ENCODE results near the gene ZYX.

The ZYX gene, protein sequence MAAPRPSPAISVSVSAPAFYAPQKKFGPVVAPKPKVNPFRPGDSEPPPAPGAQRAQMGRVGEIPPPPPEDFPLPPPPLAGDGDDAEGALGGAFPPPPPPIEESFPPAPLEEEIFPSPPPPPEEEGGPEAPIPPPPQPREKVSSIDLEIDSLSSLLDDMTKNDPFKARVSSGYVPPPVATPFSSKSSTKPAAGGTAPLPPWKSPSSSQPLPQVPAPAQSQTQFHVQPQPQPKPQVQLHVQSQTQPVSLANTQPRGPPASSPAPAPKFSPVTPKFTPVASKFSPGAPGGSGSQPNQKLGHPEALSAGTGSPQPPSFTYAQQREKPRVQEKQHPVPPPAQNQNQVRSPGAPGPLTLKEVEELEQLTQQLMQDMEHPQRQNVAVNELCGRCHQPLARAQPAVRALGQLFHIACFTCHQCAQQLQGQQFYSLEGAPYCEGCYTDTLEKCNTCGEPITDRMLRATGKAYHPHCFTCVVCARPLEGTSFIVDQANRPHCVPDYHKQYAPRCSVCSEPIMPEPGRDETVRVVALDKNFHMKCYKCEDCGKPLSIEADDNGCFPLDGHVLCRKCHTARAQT

DNA sequence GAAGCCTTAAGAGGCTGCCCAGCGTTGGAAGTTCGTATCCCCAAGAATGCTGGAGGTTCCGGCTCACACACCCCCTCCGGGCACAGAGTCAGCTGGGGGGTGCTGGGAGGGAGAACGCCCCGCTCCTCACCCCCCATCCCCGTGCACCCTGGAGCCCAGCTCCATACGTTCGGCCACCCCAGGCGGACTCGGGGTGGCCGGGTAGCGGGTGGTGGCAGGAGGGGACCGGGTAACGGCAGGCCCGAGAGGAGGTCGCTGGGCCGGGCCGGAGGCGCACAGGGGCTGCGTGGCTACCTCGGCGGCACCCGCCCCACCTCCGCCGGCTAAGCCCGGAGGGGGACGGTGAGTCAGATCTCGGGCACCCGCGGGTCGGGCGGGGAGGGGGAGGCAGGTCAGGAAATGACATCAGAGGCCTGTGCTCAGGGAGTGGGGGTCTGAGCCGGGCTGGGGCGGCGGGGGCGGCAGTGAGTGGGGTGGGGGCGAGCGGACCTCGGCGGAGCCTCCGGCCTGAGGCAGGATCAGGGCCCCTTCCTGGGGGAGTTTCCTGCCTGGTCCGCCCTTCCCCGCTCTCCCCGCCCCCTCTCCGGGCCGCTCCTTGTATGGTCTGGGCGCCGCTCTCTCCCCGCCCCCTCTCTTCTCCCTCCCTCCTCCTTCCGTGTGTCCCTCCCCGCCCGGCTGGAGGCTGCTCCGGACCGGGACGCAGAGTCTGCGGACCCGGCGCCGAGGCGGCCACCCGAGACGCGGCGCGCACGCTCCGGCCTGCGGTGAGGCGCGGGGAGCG is at the start of gene ZYX:
TSS of gene ZYX (plus strand) at position 700 of the 781 bp plus-strand sequence. CDS start 227 bp downstream, outside the sequence.
- Histone ChIP-seq H3K27ac (ENCODE audit: low read length) (peak within 1 kb of the TSS; percentile 99), H3K4me1 (ENCODE audit: control insufficient read depth, insufficient read depth, low read length) (peaks cover 53% of the 10 kb centered on the region), H3K9ac (ENCODE audit: low read length in 2 of 2) (peak within 1 kb of the TSS; percentile 96 to 98)

DNA sequence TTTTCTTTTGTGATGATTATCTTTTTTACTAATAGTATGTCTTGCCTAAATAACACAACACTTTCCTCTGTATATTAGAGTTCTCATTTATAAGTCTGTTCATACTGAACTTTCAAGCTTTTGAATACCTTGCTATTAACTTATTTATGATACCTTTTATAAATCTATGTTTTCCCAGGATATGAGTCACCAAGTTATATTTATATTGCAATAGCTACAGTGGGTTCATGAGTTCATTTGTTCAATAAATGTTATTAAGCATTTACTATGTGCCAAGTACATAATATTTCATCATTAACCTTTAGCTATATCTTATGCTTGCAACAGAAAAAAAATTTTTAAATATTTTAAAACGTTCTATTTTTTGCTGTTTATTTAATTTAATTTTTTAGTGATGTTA is 46.9 kb upstream of the ZYX start:
- H3K9ac ChIP-seq (ENCODE audit: low read length in 2 of 2) = no peak overlapping the region
- no peaks in the 10 kb centered on the region for H3K9me3 ChIP-seq (ENCODE audit: control insufficient read depth in 2 of 2, low read length in 2 of 2)
- H3K27ac ChIP-seq (ENCODE audit: low read length) = no peak overlapping the region
- H3K36me3 ChIP-seq (ENCODE audit: control insufficient read depth in 2 of 2, insufficient read depth in 2 of 2, low read length in 2 of 2) = no peaks in the 10 kb centered on the region
- no peaks in the 10 kb centered on the region for H3K4me1 ChIP-seq (ENCODE audit: control insufficient read depth, insufficient read depth, low read length)
- H3K4me3 ChIP-seq (ENCODE audit: low read length in 2 of 2) = no peak overlapping the region
- H3K27me3 ChIP-seq (ENCODE audit: control insufficient read depth in 1 of 2, insufficient read depth in 2 of 2, low read length in 2 of 2) = peaks cover 3 to 4% of the 10 kb centered on the region in 2 donors

More for the DNA sequence above, at the start of gene ZYX:
- Histone ChIP-seq H3K27me3 (ENCODE audit: control insufficient read depth in 1 of 2, insufficient read depth in 2 of 2, low read length in 2 of 2) (no peaks in the 10 kb centered on the region), H3K9me3 (ENCODE audit: control insufficient read depth in 2 of 2, low read length in 2 of 2) (no peaks in the 10 kb centered on the region), H3K36me3 (ENCODE audit: control insufficient read depth in 2 of 2, insufficient read depth in 2 of 2, low read length in 2 of 2) (peaks cover 2 to 4% of the 10 kb centered on the region in 2 donors), H3K4me3 (ENCODE audit: low read length in 2 of 2) (peak within 1 kb of the TSS; percentile 88 to 89)

GRCh38 chr7:143337216-143337615 is 43.9 kb upstream of the ZYX start:
- Histone ChIP-seq H3K27ac (ENCODE audit: low read length) (no peak overlapping the region), H3K27me3 (ENCODE audit: control insufficient read depth in 1 of 2, insufficient read depth in 2 of 2, low read length in 2 of 2) (peaks cover 4 to 6% of the 10 kb centered on the region in 2 donors), H3K4me3 (ENCODE audit: low read length in 2 of 2) (no peak overlapping the region), H3K4me1 (ENCODE audit: control insufficient read depth, insufficient read depth, low read length) (no peaks in the 10 kb centered on the region), H3K36me3 (ENCODE audit: control insufficient read depth in 2 of 2, insufficient read depth in 2 of 2, low read length in 2 of 2) (no peaks in the 10 kb centered on the region), H3K9me3 (ENCODE audit: control insufficient read depth in 2 of 2, low read length in 2 of 2) (no peaks in the 10 kb centered on the region), H3K9ac (ENCODE audit: low read length in 2 of 2) (no peak overlapping the region)

- peaks cover 4% of the 10 kb centered on the region for H3K4me1 ChIP-seq (ENCODE audit: control insufficient read depth, insufficient read depth, low read length)
- H3K27ac ChIP-seq (ENCODE audit: low read length) = no peak overlapping the region
- H3K9ac ChIP-seq (ENCODE audit: low read length in 2 of 2) = no peak overlapping the region
- H3K9me3 ChIP-seq (ENCODE audit: control insufficient read depth in 2 of 2, low read length in 2 of 2) = no peaks in the 10 kb centered on the region
- no peaks in the 10 kb centered on the region for H3K36me3 ChIP-seq (ENCODE audit: control insufficient read depth in 2 of 2, insufficient read depth in 2 of 2, low read length in 2 of 2)
- peaks cover 15 to 19% of the 10 kb centered on the region in 2 donors for H3K27me3 ChIP-seq (ENCODE audit: control insufficient read depth in 1 of 2, insufficient read depth in 2 of 2, low read length in 2 of 2)
- H3K4me3 ChIP-seq (ENCODE audit: low read length in 2 of 2) = no peak overlapping the region
Observed at GRCh38 chr7:143341842-143342241, 39.3 kb upstream of the ZYX start.

DNA sequence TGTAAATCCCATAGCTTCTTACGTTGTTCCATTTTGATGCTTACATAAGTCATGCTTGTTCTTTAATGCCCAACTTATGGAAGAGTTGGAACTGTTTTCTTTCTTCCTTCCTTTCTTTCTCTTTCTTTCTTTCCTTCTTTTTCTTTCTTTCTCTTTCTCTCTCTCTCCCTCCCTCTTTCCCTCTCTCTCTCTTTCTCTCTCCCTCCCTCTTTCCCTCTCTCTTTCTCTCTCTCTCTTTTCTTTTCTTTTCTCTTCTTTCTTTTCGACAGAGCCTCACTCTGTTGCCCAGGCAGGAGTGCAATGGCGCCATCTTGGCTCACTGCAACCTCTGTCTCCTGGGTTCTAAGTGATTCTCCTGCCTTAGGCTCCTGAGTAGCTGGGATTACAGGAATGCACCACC is 37.5 kb upstream of the ZYX start:
- no peak overlapping the region for H3K4me3 ChIP-seq (ENCODE audit: low read length in 2 of 2)
- no peaks in the 10 kb centered on the region for H3K36me3 ChIP-seq (ENCODE audit: control insufficient read depth in 2 of 2, insufficient read depth in 2 of 2, low read length in 2 of 2)
- no peak overlapping the region for H3K27ac ChIP-seq (ENCODE audit: low read length)
- peaks cover 4% of the 10 kb centered on the region for H3K4me1 ChIP-seq (ENCODE audit: control insufficient read depth, insufficient read depth, low read length)
- H3K9me3 ChIP-seq (ENCODE audit: control insufficient read depth in 2 of 2, low read length in 2 of 2) = no peaks in the 10 kb centered on the region
- no peak overlapping the region for H3K9ac ChIP-seq (ENCODE audit: low read length in 2 of 2)
- peaks cover 13 to 19% of the 10 kb centered on the region in 2 donors for H3K27me3 ChIP-seq (ENCODE audit: control insufficient read depth in 1 of 2, insufficient read depth in 2 of 2, low read length in 2 of 2)

DNA sequence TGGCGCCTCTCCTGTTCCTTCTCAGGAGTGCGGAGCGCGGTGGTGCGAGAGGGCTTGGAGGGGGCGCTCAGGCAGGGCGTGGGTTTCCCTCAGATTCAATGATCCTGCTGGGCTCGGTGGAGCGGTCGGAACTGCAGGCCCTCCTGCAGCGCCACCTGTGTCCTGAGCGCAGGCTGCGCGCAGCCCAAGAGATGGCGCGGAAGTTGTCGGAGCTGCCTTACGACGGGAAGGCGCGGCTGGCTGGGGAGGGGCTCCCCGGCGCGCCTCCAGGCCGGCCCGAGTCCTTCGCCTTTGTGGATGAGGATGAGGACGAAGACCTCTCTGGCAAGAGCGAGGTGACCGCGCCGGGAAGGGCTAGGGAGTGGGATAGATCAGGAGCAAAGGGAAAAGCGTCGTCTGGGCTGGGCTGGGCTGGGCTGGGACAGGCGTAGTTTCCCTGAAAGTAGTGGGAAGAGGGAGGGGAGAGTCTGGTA is 35.7 kb upstream of the ZYX start:
- H3K9ac ChIP-seq (ENCODE audit: low read length in 2 of 2) = no peak overlapping the region
- H3K4me1 ChIP-seq (ENCODE audit: control insufficient read depth, insufficient read depth, low read length) = peaks cover 4% of the 10 kb centered on the region
- H3K36me3 ChIP-seq (ENCODE audit: control insufficient read depth in 2 of 2, insufficient read depth in 2 of 2, low read length in 2 of 2) = no peaks in the 10 kb centered on the region
- peaks cover 12 to 15% of the 10 kb centered on the region in 2 donors for H3K27me3 ChIP-seq (ENCODE audit: control insufficient read depth in 1 of 2, insufficient read depth in 2 of 2, low read length in 2 of 2)
- H3K9me3 ChIP-seq (ENCODE audit: control insufficient read depth in 2 of 2, low read length in 2 of 2) = no peaks in the 10 kb centered on the region
- no peak overlapping the region for H3K27ac ChIP-seq (ENCODE audit: low read length)
- peak overlapping the region in 1 of 2 donors; percentile 22 for H3K4me3 ChIP-seq (ENCODE audit: low read length in 2 of 2)

DNA sequence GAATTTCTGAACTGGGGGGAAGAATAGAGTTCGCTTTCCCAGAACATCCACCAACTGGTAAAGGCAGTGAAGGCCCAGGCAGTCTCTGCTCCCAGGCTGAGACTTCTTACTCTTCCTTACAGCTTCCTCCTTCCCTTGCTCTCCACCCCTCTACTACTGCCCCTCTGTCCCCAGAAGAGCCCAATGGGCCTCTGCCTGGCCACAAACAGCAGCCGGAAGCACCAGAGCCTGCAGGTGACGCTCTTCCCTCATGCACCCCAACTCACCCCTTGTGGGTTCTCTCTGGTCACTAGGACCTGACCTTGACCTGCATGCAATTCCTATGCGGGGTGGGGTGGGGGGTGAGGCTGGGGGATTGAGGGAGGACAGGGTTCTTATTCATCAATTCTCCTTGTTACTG is 35.1 kb upstream of the ZYX start:
- Histone ChIP-seq H3K4me3 (ENCODE audit: low read length in 2 of 2) (no peak overlapping the region), H3K9ac (ENCODE audit: low read length in 2 of 2) (no peak overlapping the region), H3K27ac (ENCODE audit: low read length) (no peak overlapping the region), H3K27me3 (ENCODE audit: control insufficient read depth in 1 of 2, insufficient read depth in 2 of 2, low read length in 2 of 2) (peaks cover 12 to 15% of the 10 kb centered on the region in 2 donors), H3K9me3 (ENCODE audit: control insufficient read depth in 2 of 2, low read length in 2 of 2) (no peaks in the 10 kb centered on the region), H3K4me1 (ENCODE audit: control insufficient read depth, insufficient read depth, low read length) (peaks cover 4% of the 10 kb centered on the region), H3K36me3 (ENCODE audit: control insufficient read depth in 2 of 2, insufficient read depth in 2 of 2, low read length in 2 of 2) (no peaks in the 10 kb centered on the region)

GRCh38 chr7:143347950-143348349 is 33.2 kb upstream of the ZYX start:
- H3K4me3 ChIP-seq (ENCODE audit: low read length in 2 of 2) = no peak overlapping the region
- H3K27ac ChIP-seq (ENCODE audit: low read length) = no peak overlapping the region
- no peaks in the 10 kb centered on the region for H3K36me3 ChIP-seq (ENCODE audit: control insufficient read depth in 2 of 2, insufficient read depth in 2 of 2, low read length in 2 of 2)
- peaks cover 4% of the 10 kb centered on the region for H3K4me1 ChIP-seq (ENCODE audit: control insufficient read depth, insufficient read depth, low read length)
- H3K9me3 ChIP-seq (ENCODE audit: control insufficient read depth in 2 of 2, low read length in 2 of 2) = no peaks in the 10 kb centered on the region
- H3K9ac ChIP-seq (ENCODE audit: low read length in 2 of 2) = no peak overlapping the region
- peaks cover 9 to 15% of the 10 kb centered on the region in 2 donors for H3K27me3 ChIP-seq (ENCODE audit: control insufficient read depth in 1 of 2, insufficient read depth in 2 of 2, low read length in 2 of 2)

- H3K4me3 ChIP-seq (ENCODE audit: low read length in 2 of 2) = no peak overlapping the region
Observed at GRCh38 chr7:143351060-143351459, 30.1 kb upstream of the ZYX start.

DNA sequence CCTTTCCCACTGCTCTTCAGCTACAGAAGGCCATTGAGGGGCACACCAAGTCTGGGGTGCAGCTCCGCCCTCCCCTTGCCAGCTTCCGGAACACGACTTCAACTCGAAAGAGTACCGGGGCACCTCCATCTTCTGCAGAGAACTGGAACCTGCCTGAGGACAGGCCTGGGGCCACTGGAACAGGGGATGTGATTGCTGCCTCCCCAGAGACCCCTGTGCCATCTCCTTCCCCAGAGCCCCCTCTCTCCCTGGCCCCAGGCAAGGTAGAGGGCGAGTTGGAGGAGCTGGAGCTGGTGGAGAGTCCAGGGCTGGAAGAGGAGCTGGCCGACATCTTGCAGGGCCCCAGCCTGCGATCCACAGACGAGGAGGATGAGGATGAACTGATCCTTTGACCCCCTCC is 29.6 kb upstream of the ZYX start:
- H3K9ac ChIP-seq (ENCODE audit: low read length in 2 of 2) = no peak overlapping the region
- H3K27ac ChIP-seq (ENCODE audit: low read length) = no peak overlapping the region
- H3K36me3 ChIP-seq (ENCODE audit: control insufficient read depth in 2 of 2, insufficient read depth in 2 of 2, low read length in 2 of 2) = no peaks in the 10 kb centered on the region
- H3K27me3 ChIP-seq (ENCODE audit: control insufficient read depth in 1 of 2, insufficient read depth in 2 of 2, low read length in 2 of 2) = peaks cover under 1 to 5% of the 10 kb centered on the region in 2 donors
- H3K4me3 ChIP-seq (ENCODE audit: low read length in 2 of 2) = no peak overlapping the region
- no peaks in the 10 kb centered on the region for H3K4me1 ChIP-seq (ENCODE audit: control insufficient read depth, insufficient read depth, low read length)
- no peaks in the 10 kb centered on the region for H3K9me3 ChIP-seq (ENCODE audit: control insufficient read depth in 2 of 2, low read length in 2 of 2)

More at GRCh38 chr7:143351060-143351459, 30.1 kb upstream of the ZYX start:
- no peaks in the 10 kb centered on the region for H3K9me3 ChIP-seq (ENCODE audit: control insufficient read depth in 2 of 2, low read length in 2 of 2)
- H3K4me1 ChIP-seq (ENCODE audit: control insufficient read depth, insufficient read depth, low read length) = no peaks in the 10 kb centered on the region
- H3K9ac ChIP-seq (ENCODE audit: low read length in 2 of 2) = no peak overlapping the region
- H3K27me3 ChIP-seq (ENCODE audit: control insufficient read depth in 1 of 2, insufficient read depth in 2 of 2, low read length in 2 of 2) = peaks cover 4 to 6% of the 10 kb centered on the region in 2 donors
- H3K36me3 ChIP-seq (ENCODE audit: control insufficient read depth in 2 of 2, insufficient read depth in 2 of 2, low read length in 2 of 2) = no peaks in the 10 kb centered on the region
- no peak overlapping the region for H3K27ac ChIP-seq (ENCODE audit: low read length)

All from stomach smooth muscle (tissue), 2 donors.